ENCODE measurements around the gene MTX1.
A peak's percentile ranks its signal among the peaks of the same experiment; 100 is the strongest.
"Not testable (repeated sequence)": the region's sequence is repeated elsewhere in the genome, so short reads cannot be mapped to it uniquely, and the experiment has no call there.

The MTX1 gene

GRCh38 chr1:155241841-155242264 is 33.4 kb downstream of the MTX1 start:
- no peak for DNase-seq

GRCh38 chr1:155242805-155243358 is 34.4 kb downstream of the MTX1 start:
- no peak for DNase-seq

GRCh38 chr1:155244368-155245162 is 36.1 kb downstream of the MTX1 start:
- DNase-seq = peak; percentile 99

- DNase-seq = no peak
Observed at GRCh38 chr1:155245163-155245524, 36.6 kb downstream of the MTX1 start.

- DNase-seq = not testable (repeated sequence)
Observed at GRCh38 chr1:155246796-155247195, 38.3 kb downstream of the MTX1 start.

- DNase-seq = no peak
Observed at GRCh38 chr1:155247667-155248553, 39.4 kb downstream of the MTX1 start.

GRCh38 chr1:155250246-155250632 is 41.7 kb downstream of the MTX1 start:
- no peak for DNase-seq

- DNase-seq = peak; percentile 96
Observed at GRCh38 chr1:155250633-155251449, 42.3 kb downstream of the MTX1 start.

GRCh38 chr1:155251566-155251965 is 43.1 kb downstream of the MTX1 start:
- no peak for DNase-seq

- no peak for DNase-seq
Observed at GRCh38 chr1:155253208-155253607, 44.7 kb downstream of the MTX1 start.

GRCh38 chr1:155253797-155254196 is 45.3 kb downstream of the MTX1 start:
- no peak for DNase-seq

- no peak for DNase-seq
Observed at GRCh38 chr1:155254228-155254713, 45.8 kb downstream of the MTX1 start.

GRCh38 chr1:155254714-155255242 is 46.3 kb downstream of the MTX1 start:
- peak; percentile 48 for DNase-seq

- DNase-seq = peak; percentile 91
Observed at GRCh38 chr1:155255243-155256007, 46.9 kb downstream of the MTX1 start, which contains the start of gene ENTREP3. ENTREP3 (minus strand) TSS chr1:155255483; CDS start chr1:155254877, 606 bp downstream.

GRCh38 chr1:155256058-155256852 is 47.8 kb downstream of the MTX1 start:
- DNase-seq = no peak

- DNase-seq = no peak
Observed at GRCh38 chr1:155260276-155260675, 51.8 kb downstream of the MTX1 start.

GRCh38 chr1:155261493-155261851 is 53.0 kb downstream of the MTX1 start:
- DNase-seq = peak; percentile 64

GRCh38 chr1:155261852-155262673 is 53.6 kb downstream of the MTX1 start, which contains the start of gene SCAMP3:
SCAMP3 (minus strand) TSS chr1:155262360; CDS start chr1:155262151, 209 bp downstream.
- peak; percentile 99 for DNase-seq

GRCh38 chr1:155263067-155263466 is 54.6 kb downstream of the MTX1 start:
- no peak for DNase-seq

All from DMS53 (cell line).